Transverse colon (tissue), 4 donors: ENCODE data around the gene KCNQ2. TPM values are rescaled to one million over a fixed set of nuclear protein-coding genes. Genes with fewer than 3 reads are reported as not detected.
"Not testable (repeated sequence)": the region's sequence is repeated elsewhere in the genome, so short reads cannot be mapped to it uniquely, and the experiment has no call there.

ENCODE experiments used
- DNase-seq: peaks from one replicate; pipeline ENCODE4 v3.0.0-alpha.2; 2019
- H3K27ac ChIP-seq, 4 donors: fragments of 200-600 bp; sonication (generic); 2 replicates each; pipeline ENCODE4 v1.5.1; 2016 to 2018; ENCODE audit warnings: inconsistent platforms in 4 of 4
- H3K27me3 ChIP-seq: fragments of 200-600 bp; sonication (generic); 2 replicates; pipeline ENCODE4 v1.5.1; 2017; ENCODE audit warnings: inconsistent platforms
- H3K36me3 ChIP-seq, 4 donors: fragments of 200-600 bp; sonication (generic); 2 replicates each; pipeline ENCODE4 v1.5.1; 2017 to 2019; ENCODE audit warnings: inconsistent platforms in 4 of 4
- H3K4me1 ChIP-seq, 4 donors: fragments of 200-600 bp; sonication (generic); 2 replicates each; pipeline ENCODE4 v1.5.1; 2017 to 2020; ENCODE audit warnings: inconsistent platforms in 4 of 4
- H3K4me3 ChIP-seq, 4 donors: fragments of 200-600 bp; sonication (generic); 1 replicate in 1 of 4; 2 replicates in 3 of 4; pipeline versions ENCODE4 v1.5.1 to v1.6.1; 2017 to 2019; ENCODE audit warnings: inconsistent platforms in 4 of 4
- H3K9me3 ChIP-seq, 2 donors: fragments of 200-600 bp; sonication (generic); 2 replicates each; pipeline ENCODE4 v1.5.1; 2017 to 2019; ENCODE audit warnings: inconsistent platforms in 2 of 2
- CTCF ChIP-seq, 5 experiments: fragments of 200-600 bp in 3 of 5; fragments of 450-650 bp in 2 of 5; sonication (generic) in 3 of 5; IDR thresholded peaks; 1 replicate in 2 of 5; 2 replicates in 3 of 5; pipeline ENCODE4 v1.5.1; 2016 to 2017; ENCODE audit warnings: antibody characterized with exemption in 5 of 5, inconsistent platforms in 3 of 5, mild to moderate bottlenecking in 2 of 5, moderate library complexity in 1 of 5
- EP300 ChIP-seq: sonication (generic); formaldehyde crosslinking; IDR thresholded peaks from one replicate; pipeline ENCODE4 v1.6.1; 2017; ENCODE audit warnings: antibody characterized with exemption, low read depth
- POLR2A ChIP-seq: fragments of 450-650 bp; IDR thresholded peaks from one replicate; pipeline ENCODE4 v1.6.1; 2016; ENCODE audit warnings: antibody characterized with exemption, mild to moderate bottlenecking, moderate library complexity
- POLR2AphosphoS5 ChIP-seq, 3 donors: sonication (generic); formaldehyde crosslinking; IDR thresholded peaks; one replicate each; pipeline ENCODE4 v1.6.1; 2016; ENCODE audit warnings: antibody characterized with exemption in 3 of 3
- WGBS, 2 donors: methylation state at CpG; one replicate each; pipeline ENCODE4 v1.1.5; 2018; ENCODE audit warnings: low coverage in 1 of 2; 5-methylcytosine and 5-hydroxymethylcytosine counted together
- in situ Hi-C, 4 donors: fragments of 200-750 bp; cut with MboI; loops; one replicate each; pipeline versions ENCODE4 v1.15.0 to v1.15.1; 2017; ENCODE audit warnings: low sequenced_read_pairs in 3 of 4, low pct_ligation_motif_present in 1 of 4, low pct_unique_long_range_greater_than_20kb in 1 of 4
- intact Hi-C: fragments of 100-400 bp; cut with DNase I; formaldehyde crosslinking; loops from one replicate; pipeline ENCODE4 v1.15.1; 2023; ENCODE audit warnings: low total_unique reads
- total RNA-seq, 4 donors: library from RNA; depleted of rRNA; stranded (reverse); fragments of >200 nt; gene quantifications; one replicate each; pipeline ENCODE4 v1.1.0, GENCODE V29; 2016

The KCNQ2 gene
- total RNA-seq, 4 donors from 2014 or later: 0.32 to 0.41 (median 0.37) TPM; not detected in 1

GRCh38 chr20:63382551-63383300 is 89.7 kb downstream of the KCNQ2 start:
- no peak for DNase-seq
- H3K4me3 ChIP-seq: no peak overlapping the region
- intact Hi-C loops: loop anchor here (5.0 kb wide), 1 partner anchor 70 kb away; no protein-coding TSS in a partner anchor
- 17 to 50% methylated on average over 1 to 17 of the region's 17 CpGs for WGBS, 2 donors
- H3K36me3 ChIP-seq: no peaks in the 10 kb centered on the region
- TF ChIP-seq CTCF (IDR thresholded peaks at IDR 0.05) (no peak), POLR2AphosphoS5 (IDR thresholded peaks at IDR 0.05) (no peak), EP300 (no peak), POLR2A (no peak)
- H3K27ac ChIP-seq: no peak overlapping the region
- in situ Hi-C loops: no loop called here
- no peaks in the 10 kb centered on the region for H3K4me1 ChIP-seq
- peaks cover 12 to 15% of the 10 kb centered on the region in 2 donors for H3K9me3 ChIP-seq
- H3K27me3 ChIP-seq: peaks cover 39% of the 10 kb centered on the region

GRCh38 chr20:63381781-63382431 is 90.5 kb downstream of the KCNQ2 start:
- no peaks in the 10 kb centered on the region for H3K4me1 ChIP-seq
- 24% methylated on average over 22 of the region's 22 CpGs; no CpG with 5 or more reads in 1 of the 2 donors for WGBS, 2 donors
- peaks cover 47% of the 10 kb centered on the region for H3K27me3 ChIP-seq
- no peak for DNase-seq
- H3K27ac ChIP-seq: no peak overlapping the region
- intact Hi-C loops (loop anchor here (5.0 kb wide), 1 partner anchor 70 kb away; no protein-coding TSS in a partner anchor), in situ Hi-C loops (no loop called here)
- H3K9me3 ChIP-seq: peaks cover 12 to 15% of the 10 kb centered on the region in 2 donors
- no peak for TF ChIP-seq POLR2A
- TF ChIP-seq CTCF (IDR thresholded peaks at IDR 0.05): peak; percentile 68 to 89 (median 78)
- TF ChIP-seq EP300: no peak
- H3K36me3 ChIP-seq: no peaks in the 10 kb centered on the region
- no peak overlapping the region for H3K4me3 ChIP-seq

- Histone ChIP-seq H3K9me3 (peaks cover 0 to 4% of the 10 kb centered on the region in 2 donors), H3K4me1 (no peaks in the 10 kb centered on the region), H3K27me3 (peaks cover 56% of the 10 kb centered on the region), H3K27ac (no peak overlapping the region), H3K4me3 (no peak overlapping the region), H3K36me3 (no peaks in the 10 kb centered on the region)
- WGBS, 2 donors: 78% methylated on average over 20 of the region's 21 CpGs; no CpG with 5 or more reads in 1 of the 2 donors
- no peak for DNase-seq
- TF ChIP-seq POLR2A: no peak
- TF ChIP-seq EP300: no peak
- no peak for TF ChIP-seq CTCF (IDR thresholded peaks at IDR 0.05)
- no peak for TF ChIP-seq POLR2AphosphoS5 (IDR thresholded peaks at IDR 0.05)
- intact Hi-C loops: loop anchor here (5.0 kb wide), 1 partner anchor 68 kb away; no protein-coding TSS in a partner anchor
- in situ Hi-C loops: no loop called here
Measured at GRCh38 chr20:63380346-63380870, 92.0 kb downstream of the KCNQ2 start.

- H3K36me3 ChIP-seq, H3K9me3 ChIP-seq, in situ Hi-C loops, H3K27ac ChIP-seq, H3K4me3 ChIP-seq, DNase-seq, H3K4me1 ChIP-seq: not testable (repeated sequence)
- intact Hi-C loops: loop anchor here (5.0 kb wide), 1 partner anchor 68 kb away; no protein-coding TSS in a partner anchor
- peaks cover 60% of the 10 kb centered on the region for H3K27me3 ChIP-seq
- 75% methylated on average over 9 of the region's 9 CpGs; no CpG with 5 or more reads in 1 of the 2 donors for WGBS, 2 donors
Measured at GRCh38 chr20:63379872-63380271, 92.6 kb downstream of the KCNQ2 start.
